ENCODE data around the gene VTCN1.

The VTCN1 gene

DNA sequence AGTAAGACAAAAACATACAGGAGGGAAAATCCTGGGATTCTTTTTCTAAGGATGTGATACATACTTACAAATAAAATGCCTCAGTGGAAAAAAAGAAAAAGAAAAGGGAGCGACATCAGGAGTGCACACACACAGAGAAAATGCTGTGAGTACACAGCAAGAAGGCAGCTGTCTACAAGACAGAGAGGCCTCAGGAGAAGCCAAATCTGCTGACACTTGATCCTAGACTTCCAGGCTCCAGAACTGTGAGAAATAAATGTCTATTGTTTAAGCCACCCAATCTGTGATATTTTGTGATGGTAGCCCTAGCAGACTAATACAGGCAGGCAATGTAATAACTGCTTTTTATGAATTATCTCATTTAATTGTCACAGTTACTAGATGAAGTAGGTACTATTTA, 72.2 kb downstream of the VTCN1 start:
- in situ Hi-C loops (cut with HindIII; ENCODE audit: low sequenced_read_pairs) = no loop called here

DNA sequence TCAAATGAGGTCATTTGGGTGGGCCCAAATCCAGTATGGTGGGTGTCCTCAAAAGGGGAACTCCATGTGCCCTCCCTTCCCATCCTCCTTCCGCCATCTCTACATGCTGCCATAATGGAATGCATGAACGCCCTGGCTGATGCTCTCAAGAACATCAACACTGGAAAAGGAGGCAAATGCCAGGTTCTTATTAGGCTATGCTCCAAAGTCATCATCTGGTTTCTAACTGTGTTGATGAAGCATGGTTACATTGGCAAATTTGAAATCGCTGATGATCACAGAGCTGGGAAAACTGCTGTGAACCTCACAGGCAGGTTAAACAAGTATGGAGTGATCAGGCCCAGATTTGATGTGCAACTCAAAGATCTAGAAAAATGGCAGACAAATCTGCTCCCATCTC, 72.6 kb downstream of the VTCN1 start:
- in situ Hi-C loops (cut with HindIII; ENCODE audit: low sequenced_read_pairs) = no loop called here
- TF ChIP-seq, protein P1, sequence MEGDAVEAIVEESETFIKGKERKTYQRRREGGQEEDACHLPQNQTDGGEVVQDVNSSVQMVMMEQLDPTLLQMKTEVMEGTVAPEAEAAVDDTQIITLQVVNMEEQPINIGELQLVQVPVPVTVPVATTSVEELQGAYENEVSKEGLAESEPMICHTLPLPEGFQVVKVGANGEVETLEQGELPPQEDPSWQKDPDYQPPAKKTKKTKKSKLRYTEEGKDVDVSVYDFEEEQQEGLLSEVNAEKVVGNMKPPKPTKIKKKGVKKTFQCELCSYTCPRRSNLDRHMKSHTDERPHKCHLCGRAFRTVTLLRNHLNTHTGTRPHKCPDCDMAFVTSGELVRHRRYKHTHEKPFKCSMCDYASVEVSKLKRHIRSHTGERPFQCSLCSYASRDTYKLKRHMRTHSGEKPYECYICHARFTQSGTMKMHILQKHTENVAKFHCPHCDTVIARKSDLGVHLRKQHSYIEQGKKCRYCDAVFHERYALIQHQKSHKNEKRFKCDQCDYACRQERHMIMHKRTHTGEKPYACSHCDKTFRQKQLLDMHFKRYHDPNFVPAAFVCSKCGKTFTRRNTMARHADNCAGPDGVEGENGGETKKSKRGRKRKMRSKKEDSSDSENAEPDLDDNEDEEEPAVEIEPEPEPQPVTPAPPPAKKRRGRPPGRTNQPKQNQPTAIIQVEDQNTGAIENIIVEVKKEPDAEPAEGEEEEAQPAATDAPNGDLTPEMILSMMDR (IDR thresholded peaks at IDR 0.05; ENCODE audit: low read depth, low read length) = no peak
- no peak for DNase-seq (ENCODE audit: low read depth, low spot score)
- no peak overlapping the region for H3K4me3 ChIP-seq (ENCODE audit: low read depth, low read length)

More for the DNA sequence above, 72.2 kb downstream of the VTCN1 start:
- DNase-seq (ENCODE audit: low read depth, low spot score) = no peak
- no peak overlapping the region for H3K4me3 ChIP-seq (ENCODE audit: low read depth, low read length)
- TF ChIP-seq, protein P1 (IDR thresholded peaks at IDR 0.05; ENCODE audit: low read depth, low read length) = no peak

DNA sequence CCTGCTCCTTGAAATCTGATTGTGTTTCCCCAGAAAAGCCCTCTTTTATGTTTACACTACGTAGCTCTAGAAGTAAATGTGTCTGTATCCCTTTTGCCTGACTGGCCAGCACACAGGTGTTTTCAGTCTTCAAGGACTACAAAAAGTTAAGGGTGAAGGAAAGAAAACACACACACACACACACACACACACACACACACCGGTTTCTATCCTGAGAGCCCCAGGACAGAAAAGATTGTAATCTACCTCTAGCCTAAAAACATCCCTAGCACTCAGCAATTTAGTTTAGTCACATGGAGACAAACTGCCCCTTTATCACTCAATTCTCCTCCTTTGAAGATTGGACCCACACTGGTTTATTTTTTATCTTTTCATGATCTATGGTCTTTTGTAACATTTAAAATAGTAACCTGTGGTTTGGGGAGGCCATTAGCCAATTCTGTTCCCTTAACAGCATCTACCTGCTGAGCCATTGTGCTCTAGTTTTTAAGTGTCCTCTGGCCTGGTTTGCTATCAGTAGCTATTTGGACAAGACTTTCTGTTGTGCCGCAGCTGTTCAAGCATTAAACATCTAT, 73.4 kb downstream of the VTCN1 start:
- no peak overlapping the region for H3K4me3 ChIP-seq (ENCODE audit: low read depth, low read length)
- DNase-seq (ENCODE audit: low read depth, low spot score) = no peak
- TF ChIP-seq, protein P1 (IDR thresholded peaks at IDR 0.05; ENCODE audit: low read depth, low read length) = no peak
- in situ Hi-C loops (cut with HindIII; ENCODE audit: low sequenced_read_pairs) = no loop called here

DNA sequence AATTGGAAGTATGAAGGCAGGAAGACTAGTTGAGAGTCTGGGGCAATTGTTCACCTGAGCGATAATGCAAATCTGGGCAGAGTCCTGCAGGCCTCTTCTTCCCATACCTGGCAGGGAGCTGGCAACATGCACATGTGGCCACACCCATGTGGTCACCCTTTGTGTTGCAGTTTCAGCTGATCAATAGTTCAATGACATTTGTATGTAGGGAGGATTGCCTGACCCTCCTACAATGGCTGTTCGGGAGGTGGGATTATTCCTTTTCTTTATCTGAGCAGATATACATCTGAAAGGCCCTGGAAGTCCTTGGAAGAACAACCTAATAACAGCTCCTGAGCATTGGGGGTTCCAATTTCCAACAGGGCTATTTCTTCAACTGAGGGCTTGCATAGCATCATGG, 74.0 kb downstream of the VTCN1 start:
- no peak for DNase-seq (ENCODE audit: low read depth, low spot score)
- in situ Hi-C loops (cut with HindIII; ENCODE audit: low sequenced_read_pairs) = no loop called here
- H3K4me3 ChIP-seq (ENCODE audit: low read depth, low read length) = no peak overlapping the region
- TF ChIP-seq, protein P1 (IDR thresholded peaks at IDR 0.05; ENCODE audit: low read depth, low read length) = no peak

DNA sequence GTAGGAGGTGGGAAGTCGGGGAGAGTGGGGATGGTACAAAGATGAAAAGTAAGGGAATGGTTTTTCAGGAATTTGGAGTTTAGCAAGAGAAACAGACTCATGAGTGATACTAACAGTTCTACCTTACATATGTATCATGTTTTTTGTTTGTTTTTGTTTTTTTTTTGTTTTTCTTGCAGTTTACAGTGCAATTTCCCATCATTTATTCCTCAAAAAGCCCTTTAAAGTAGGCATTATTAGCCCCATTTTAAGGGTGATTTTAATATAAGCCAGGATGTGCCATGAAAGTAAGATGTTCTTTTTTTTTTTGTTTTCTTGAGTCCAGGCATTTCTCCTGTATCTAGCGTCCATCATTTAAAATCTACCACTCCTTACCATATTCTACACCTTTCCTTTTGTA, 75.4 kb downstream of the VTCN1 start:
- no peak for DNase-seq (ENCODE audit: low read depth, low spot score)
- in situ Hi-C loops (cut with HindIII; ENCODE audit: low sequenced_read_pairs) = no loop called here
- no peak overlapping the region for H3K4me3 ChIP-seq (ENCODE audit: low read depth, low read length)
- TF ChIP-seq, protein P1 (IDR thresholded peaks at IDR 0.05; ENCODE audit: low read depth, low read length) = no peak

DNA sequence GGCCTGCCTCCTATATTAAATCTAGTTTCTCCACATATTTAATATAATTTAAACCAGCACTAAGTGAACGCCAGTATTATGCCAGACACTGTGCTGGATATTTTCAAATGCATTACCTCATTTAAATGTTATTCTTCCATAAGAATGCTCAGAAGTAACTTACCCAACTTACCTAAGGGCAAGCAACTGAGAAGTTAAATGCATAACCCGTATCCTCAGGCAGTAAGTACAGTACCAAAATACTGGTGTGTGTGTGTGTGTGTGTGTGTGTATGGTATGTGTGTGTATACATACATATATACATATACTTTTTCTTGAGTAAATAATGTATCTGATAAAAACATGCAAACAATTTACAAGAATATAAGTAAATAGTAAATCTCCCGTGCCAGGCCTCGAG, 80.2 kb downstream of the VTCN1 start:
- no peak overlapping the region for H3K4me3 ChIP-seq (ENCODE audit: low read depth, low read length)
- no peak for DNase-seq (ENCODE audit: low read depth, low spot score)
- in situ Hi-C loops (cut with HindIII; ENCODE audit: low sequenced_read_pairs) = no loop called here
- TF ChIP-seq, protein P1 (IDR thresholded peaks at IDR 0.05; ENCODE audit: low read depth, low read length) = no peak
